Measurements from ENCODE around the gene TNFSF12.

DNA sequence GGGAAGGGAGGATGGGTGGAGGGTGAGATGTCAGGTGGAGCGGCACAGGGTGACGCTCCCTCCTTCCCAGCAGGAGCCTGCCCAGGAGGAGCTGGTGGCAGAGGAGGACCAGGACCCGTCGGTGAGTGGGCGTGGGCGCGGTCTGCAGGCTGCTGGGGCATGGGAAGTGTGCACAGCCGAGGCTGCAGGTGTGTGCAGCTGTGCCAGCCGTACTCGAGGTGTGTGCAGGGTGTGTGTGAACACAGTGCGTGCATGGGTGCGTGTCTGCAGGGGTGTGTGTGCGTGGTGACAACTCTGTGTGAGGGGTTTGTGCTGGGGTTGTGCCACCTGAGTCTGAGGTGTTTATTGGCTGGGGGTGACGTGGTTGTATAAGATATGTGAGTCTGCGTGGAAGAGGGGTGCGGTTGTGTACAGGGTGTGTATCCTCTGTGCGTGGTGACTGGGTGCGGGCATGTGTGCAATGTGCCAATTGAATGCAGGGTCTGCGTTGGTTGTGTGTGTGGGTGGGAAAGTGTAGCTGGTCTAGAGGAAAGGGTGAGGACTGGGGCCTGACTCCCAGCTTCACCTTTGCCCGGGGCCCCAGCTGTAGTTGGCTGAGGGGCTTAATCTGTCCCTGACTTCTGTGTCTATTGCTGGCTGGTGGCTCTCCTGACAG, 670 bp downstream of the TNFSF12 start:
- TF ChIP-seq GATA2 (IDR thresholded peaks at IDR 0.05; ENCODE audit: low read depth, low read length) (no peak), GATA3 (IDR thresholded peaks at IDR 0.05; ENCODE audit: low read depth, low read length) (no peak)

All from SH-SY5Y (cell line).